Measurements from ENCODE around the gene PRDM16. TPM values are rescaled to one million over a fixed set of nuclear protein-coding genes. Genes with fewer than 3 reads are reported as not detected.

Gene PRDM16
- total and polyA plus RNA-seq, 2 of the 8 experiments (the other 6 are each of a cell fraction or from before 2014, with no cell fraction given) = 0.39 to 0.43 TPM

GRCh38 chr1:3162322-3162882 lies 93.4 kb downstream of the PRDM16 start (continued):
- TF ChIP-seq NANOG (IDR thresholded peaks at IDR 0.05; ENCODE audit: insufficient read depth, low read depth, low read length, poor library complexity, severe bottlenecking) = no peak
- TF ChIP-seq JUND (IDR thresholded peaks at IDR 0.05; ENCODE audit: low read length) = no peak
- TF ChIP-seq SP2 (IDR thresholded peaks at IDR 0.05; ENCODE audit: low read length) = no peak
- TF ChIP-seq RNF2 (IDR thresholded peaks at IDR 0.05; ENCODE audit: borderline replicate concordance, low read depth, low read length, missing control alignments, poor library complexity, severe bottlenecking) = no peak
- TF ChIP-seq RBBP5 (IDR thresholded peaks at IDR 0.05; ENCODE audit: borderline replicate concordance, low read depth, low read length) = no peak
- no peak for TF ChIP-seq FOSL1 (IDR thresholded peaks at IDR 0.05; ENCODE audit: insufficient read depth, low read depth, low read length)
- no peak for TF ChIP-seq KDM4A (IDR thresholded peaks at IDR 0.05; ENCODE audit: low read depth, low read length, severe bottlenecking)
- no peak for TF ChIP-seq TBP (IDR thresholded peaks at IDR 0.05; ENCODE audit: low read depth, low read length)

Data from H1 (cell line).